ENCODE measurements around the gene ZMYND19. TPM values are rescaled to one million over a fixed set of nuclear protein-coding genes. Genes with fewer than 3 reads are reported as not detected.

The ZMYND19 gene
- total RNA-seq, 1 experiment from 2014 or later, result 51.9 TPM

- H3K36me3 Mint-ChIP-seq (ENCODE audit: insufficient read depth, unreplicated experiment), result peaks cover 75% of the 10 kb centered on the region
- intact Hi-C loops (cut with micrococcal nuclease), result loop anchor here (5.0 to 10.0 kb wide), 2 partner anchors 35 to 57 kb away; partner anchors contain the start of genes DPH7, MRPL41 and PNPLA7
- no TSS peak for BruUV-seq (replicated peaks)
- TF ChIP-seq, protein P1, sequence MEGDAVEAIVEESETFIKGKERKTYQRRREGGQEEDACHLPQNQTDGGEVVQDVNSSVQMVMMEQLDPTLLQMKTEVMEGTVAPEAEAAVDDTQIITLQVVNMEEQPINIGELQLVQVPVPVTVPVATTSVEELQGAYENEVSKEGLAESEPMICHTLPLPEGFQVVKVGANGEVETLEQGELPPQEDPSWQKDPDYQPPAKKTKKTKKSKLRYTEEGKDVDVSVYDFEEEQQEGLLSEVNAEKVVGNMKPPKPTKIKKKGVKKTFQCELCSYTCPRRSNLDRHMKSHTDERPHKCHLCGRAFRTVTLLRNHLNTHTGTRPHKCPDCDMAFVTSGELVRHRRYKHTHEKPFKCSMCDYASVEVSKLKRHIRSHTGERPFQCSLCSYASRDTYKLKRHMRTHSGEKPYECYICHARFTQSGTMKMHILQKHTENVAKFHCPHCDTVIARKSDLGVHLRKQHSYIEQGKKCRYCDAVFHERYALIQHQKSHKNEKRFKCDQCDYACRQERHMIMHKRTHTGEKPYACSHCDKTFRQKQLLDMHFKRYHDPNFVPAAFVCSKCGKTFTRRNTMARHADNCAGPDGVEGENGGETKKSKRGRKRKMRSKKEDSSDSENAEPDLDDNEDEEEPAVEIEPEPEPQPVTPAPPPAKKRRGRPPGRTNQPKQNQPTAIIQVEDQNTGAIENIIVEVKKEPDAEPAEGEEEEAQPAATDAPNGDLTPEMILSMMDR (IDR thresholded peaks at IDR 0.05; ENCODE audit: unreplicated experiment), result no peak
- ChIA-PET POLR2A (interaction anchor here (0.6 to 3.0 kb wide), 10 partner anchors 9 to 556 kb away, joined by 3 to 16 read pairs (median 6); partner anchors contain the start of genes DPH7, MRPL41, TUBB4B and ZMYND19), CTCF (no interaction called here)
- peak overlapping the region; percentile 96 for H3K27ac Mint-ChIP-seq (ENCODE audit: low read depth, unreplicated experiment)
- no peaks in the 10 kb centered on the region for H3K9me3 Mint-ChIP-seq (ENCODE audit: unreplicated experiment)
- H3K27me3 Mint-ChIP-seq (ENCODE audit: insufficient read depth, unreplicated experiment), result no peaks in the 10 kb centered on the region
- peak overlapping the region; percentile 72 for H3K4me3 Mint-ChIP-seq (ENCODE audit: unreplicated experiment)
- peaks cover 31% of the 10 kb centered on the region for H3K4me1 Mint-ChIP-seq (ENCODE audit: insufficient read depth, unreplicated experiment)
- peak; percentile 94 for DNase-seq (ENCODE audit: unreplicated experiment)
Measured at GRCh38 chr9:137611623-137612609, 21.6 kb upstream of the ZMYND19 start.

DNA sequence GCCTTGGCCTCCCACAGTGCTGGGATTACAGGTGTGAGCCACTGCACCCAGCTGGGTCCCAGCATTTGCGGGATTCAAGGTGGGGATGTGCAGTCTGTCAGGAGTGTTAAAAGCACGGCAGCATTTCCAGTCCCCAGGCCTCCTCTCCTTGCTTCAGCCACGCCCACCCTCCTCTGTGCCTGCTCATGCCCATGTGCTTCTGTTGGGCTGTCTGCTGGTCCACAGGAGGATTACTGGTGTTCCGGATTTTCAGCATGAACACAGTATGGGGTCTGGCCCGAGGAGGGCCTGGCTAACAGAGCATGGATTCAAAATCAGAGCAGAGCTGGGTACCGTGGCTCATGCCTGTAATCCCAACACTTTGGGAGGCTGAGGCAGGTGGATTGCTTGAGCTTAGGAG is 20.6 kb upstream of the ZMYND19 start:
- POLR2A ChIA-PET, result interaction anchor here (0.8 to 3.0 kb wide), 5 partner anchors 10 to 60 kb away, joined by 3 to 16 read pairs (median 7); partner anchors contain the start of genes DPH7 and ZMYND19
- H3K4me1 Mint-ChIP-seq (ENCODE audit: insufficient read depth, unreplicated experiment), result peaks cover 34% of the 10 kb centered on the region
- DNase-seq (ENCODE audit: unreplicated experiment), result no peak
- no peaks in the 10 kb centered on the region for H3K27me3 Mint-ChIP-seq (ENCODE audit: insufficient read depth, unreplicated experiment)
- TF ChIP-seq, protein P1 (IDR thresholded peaks at IDR 0.05; ENCODE audit: unreplicated experiment), result no peak
- H3K4me3 Mint-ChIP-seq (ENCODE audit: unreplicated experiment), result peak overlapping the region; percentile 72
- peaks cover 65% of the 10 kb centered on the region for H3K36me3 Mint-ChIP-seq (ENCODE audit: insufficient read depth, unreplicated experiment)
- H3K27ac Mint-ChIP-seq (ENCODE audit: low read depth, unreplicated experiment), result peak overlapping the region; percentile 96
- no peaks in the 10 kb centered on the region for H3K9me3 Mint-ChIP-seq (ENCODE audit: unreplicated experiment)
- intact Hi-C loops (cut with micrococcal nuclease), result loop anchor here (5.0 to 10.0 kb wide), 2 partner anchors 34 to 56 kb away; partner anchors contain the start of genes DPH7, MRPL41 and PNPLA7
- BruUV-seq (replicated peaks), result no TSS peak
- CTCF ChIA-PET, result interaction anchor here (0.6 to 1.8 kb wide), 3 partner anchors 32 to 1248 kb away, joined by 3 to 5 read pairs (median 3); no protein-coding TSS in a partner anchor

- Mint-ChIP-seq H3K27me3 (ENCODE audit: insufficient read depth, unreplicated experiment) (no peaks in the 10 kb centered on the region), H3K4me1 (ENCODE audit: insufficient read depth, unreplicated experiment) (peaks cover 34% of the 10 kb centered on the region), H3K9me3 (ENCODE audit: unreplicated experiment) (no peaks in the 10 kb centered on the region), H3K27ac (ENCODE audit: low read depth, unreplicated experiment) (peak overlapping the region; percentile 94), H3K36me3 (ENCODE audit: insufficient read depth, unreplicated experiment) (peaks cover 35% of the 10 kb centered on the region), H3K4me3 (ENCODE audit: unreplicated experiment) (peak overlapping the region; percentile 87)
- intact Hi-C loops (cut with micrococcal nuclease), result no loop called here
- no peak for DNase-seq (ENCODE audit: unreplicated experiment)
- CTCF ChIA-PET, result interaction anchor here (0.6 to 1.0 kb wide), 3 partner anchors 12 to 72 kb away, joined by 3 to 4 read pairs (median 3); partner anchors contain the start of gene EHMT1
- TSS peak; percentile 4 for BruUV-seq (replicated peaks)
- TF ChIP-seq, protein P1 (IDR thresholded peaks at IDR 0.05; ENCODE audit: unreplicated experiment), result no peak
- POLR2A ChIA-PET, result interaction anchor here (0.7 to 2.9 kb wide), 8 partner anchors 9 to 480 kb away, joined by 3 to 21 read pairs (median 4); partner anchors contain the start of genes DPH7, EHMT1, MRPL41 and PNPLA7
Measured at GRCh38 chr9:137607141-137607857, 17.0 kb upstream of the ZMYND19 start.
